GM21381 (cell line): Measurements from ENCODE around the gene GNL3L.
A peak's percentile ranks its signal among the peaks of the same experiment; 100 is the strongest.
"Not testable (repeated sequence)": the region's sequence is repeated elsewhere in the genome, so short reads cannot be mapped to it uniquely, and the experiment has no call there.

Experiments used
- ATAC-seq: cut with Tn5 transposase; IDR thresholded peaks from one replicate; pipeline ENCODE4 v1.9.1; 2021; ENCODE audit warnings: mild to moderate bottlenecking, moderate library complexity; ENCODE audit not compliant: unreplicated experiment

Gene GNL3L

GRCh38 chrX:54529552-54530356 lies at the start of gene GNL3L:
Gene GNL3L (plus strand): TSS chrX:54530219. CDS start chrX:54532567, 2,348 bp downstream.
- ATAC-seq = peak; percentile 84

GRCh38 chrX:54482839-54483593 lies 47.0 kb upstream of the GNL3L start:
- ATAC-seq = no peak

GRCh38 chrX:54483946-54484345 lies 46.1 kb upstream of the GNL3L start:
- ATAC-seq = no peak

- no peak for ATAC-seq
Observed at GRCh38 chrX:54484666-54485065, 45.4 kb upstream of the GNL3L start.

GRCh38 chrX:54489819-54490218 lies 40.2 kb upstream of the GNL3L start:
- ATAC-seq = not testable (repeated sequence)

GRCh38 chrX:54492340-54492739 lies 37.7 kb upstream of the GNL3L start:
- ATAC-seq = no peak

GRCh38 chrX:54494166-54494988 lies 35.6 kb upstream of the GNL3L start:
- no peak for ATAC-seq

GRCh38 chrX:54494989-54495813 lies 34.8 kb upstream of the GNL3L start:
- no peak for ATAC-seq

- ATAC-seq = no peak
Observed at GRCh38 chrX:54495814-54496516, 34.1 kb upstream of the GNL3L start, which contains the start of gene FGD1. Gene FGD1 (minus strand): TSS chrX:54496234. CDS start chrX:54495432, 802 bp downstream.

- no peak for ATAC-seq
Observed at GRCh38 chrX:54496517-54496852, 33.5 kb upstream of the GNL3L start.

- no peak for ATAC-seq
Observed at GRCh38 chrX:54496936-54497335, 33.1 kb upstream of the GNL3L start.

GRCh38 chrX:54509400-54509799 lies 20.6 kb upstream of the GNL3L start:
- ATAC-seq = no peak

- ATAC-seq = no peak
Observed at GRCh38 chrX:54529151-54529550, 868 bp upstream of the GNL3L start.

- ATAC-seq = no peak
Observed at GRCh38 chrX:54530357-54530900, 410 bp downstream of the GNL3L start.

GRCh38 chrX:54534271-54534670 lies 4.3 kb downstream of the GNL3L start:
- ATAC-seq = no peak

GRCh38 chrX:54540289-54540688 lies 10.3 kb downstream of the GNL3L start:
- ATAC-seq = no peak

- ATAC-seq = not testable (repeated sequence)
Observed at GRCh38 chrX:54542239-54542638, 12.2 kb downstream of the GNL3L start.

- no peak for ATAC-seq
Observed at GRCh38 chrX:54550821-54551220, 20.8 kb downstream of the GNL3L start.

GRCh38 chrX:54551801-54552200 lies 21.8 kb downstream of the GNL3L start:
- ATAC-seq = no peak
